NCI-H1048 (cell line): ENCODE data around the gene RNF130.
"Not testable (repeated sequence)": the region's sequence is repeated elsewhere in the genome, so short reads cannot be mapped to it uniquely, and the experiment has no call there.

Source experiments
- DNase-seq: peaks from one replicate; lab custom pipeline; 2025; lab: John Stamatoyannopoulos, UW

Gene RNF130

DNA sequence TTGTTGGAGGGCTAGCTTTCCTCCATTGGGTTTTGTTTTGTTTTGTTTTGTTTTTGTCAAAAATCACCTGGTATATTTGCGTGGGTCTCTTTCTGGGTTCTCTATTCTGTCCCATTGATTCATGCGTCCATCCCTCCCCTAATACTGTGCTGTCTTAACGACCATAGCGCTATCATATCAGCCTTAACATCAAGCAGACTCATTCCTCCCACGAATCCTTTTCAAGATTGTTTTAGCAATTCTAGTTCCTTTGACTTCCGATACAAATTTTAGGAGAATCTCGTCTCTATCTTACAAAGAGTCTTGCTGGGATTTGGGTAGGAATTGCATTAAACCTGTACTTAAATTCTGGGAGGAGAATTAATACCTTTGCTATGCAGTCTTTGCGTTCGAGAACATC is 31.1 kb upstream of the RNF130 start:
- no peak for DNase-seq

DNA sequence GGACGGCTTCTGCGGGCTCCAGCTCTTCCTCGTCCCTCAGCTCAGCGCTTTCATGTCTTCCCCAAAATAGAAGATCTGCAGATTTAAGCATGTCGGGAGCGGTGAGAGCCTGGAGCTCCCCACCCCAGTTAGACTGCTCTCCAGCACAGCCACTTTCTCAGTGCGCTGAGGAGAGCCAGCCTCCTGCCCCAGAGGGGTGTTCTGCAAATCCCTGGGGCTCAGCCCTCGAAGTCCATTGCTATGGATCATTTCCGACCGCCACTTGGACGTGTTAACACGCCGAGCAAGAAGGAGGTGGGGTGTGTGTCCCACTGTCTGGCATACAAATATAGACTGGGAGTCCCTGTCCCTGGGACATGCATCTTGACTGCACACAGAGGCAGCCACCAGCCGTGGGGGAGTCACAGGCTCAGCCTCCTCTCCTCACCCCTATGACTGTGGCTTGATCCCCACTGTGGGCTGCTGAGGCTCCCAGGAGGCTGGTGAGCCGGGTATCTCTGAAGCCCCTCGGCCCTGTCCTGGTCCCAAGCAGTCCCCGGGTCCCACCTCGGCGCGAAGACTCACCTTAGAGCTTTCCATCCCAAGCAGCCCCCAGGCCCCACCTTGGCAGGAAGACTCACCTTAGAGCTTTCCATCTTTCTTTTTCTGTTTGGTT is 30.0 kb upstream of the RNF130 start:
- no peak for DNase-seq

DNA sequence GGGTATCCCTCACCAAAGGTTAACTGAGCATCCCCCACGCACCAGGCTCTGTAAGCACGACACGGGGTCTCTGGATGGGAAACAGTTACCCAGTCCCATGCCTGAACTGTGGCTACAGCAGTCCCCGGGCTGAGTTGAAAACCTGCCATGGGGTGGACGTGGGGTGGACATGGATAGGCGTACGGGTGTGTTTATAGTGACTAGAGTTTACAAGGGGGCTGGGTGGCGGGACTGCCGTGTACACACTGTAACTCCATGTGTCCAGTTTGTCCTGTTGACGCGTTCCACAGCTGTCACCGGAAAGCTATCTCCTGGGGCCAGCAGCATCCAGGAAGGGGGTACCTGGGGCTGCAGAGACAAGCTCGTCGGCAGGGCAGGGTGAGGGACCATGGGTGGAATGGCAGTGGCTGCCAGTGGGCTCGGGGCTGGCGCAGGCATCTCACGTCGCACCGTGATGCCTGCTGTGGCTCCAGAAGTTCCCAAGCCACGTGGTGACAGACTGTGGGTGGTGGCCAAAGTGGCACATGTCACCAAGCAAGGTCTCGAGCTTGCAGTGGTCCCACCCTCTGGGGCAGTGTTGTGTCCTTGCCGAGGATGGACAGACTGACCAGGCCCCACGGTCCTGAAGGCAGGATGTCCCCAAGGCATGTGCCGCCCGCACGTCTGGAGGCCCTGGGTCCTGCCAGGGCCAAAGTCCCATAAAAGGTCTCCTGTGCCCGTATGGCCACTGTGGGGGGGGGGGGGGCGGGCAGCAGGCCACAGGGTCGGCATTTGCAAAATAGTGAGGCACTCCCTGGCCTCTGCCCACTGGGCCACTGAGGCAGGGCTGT is 29.3 kb upstream of the RNF130 start:
- DNase-seq = no peak

DNA sequence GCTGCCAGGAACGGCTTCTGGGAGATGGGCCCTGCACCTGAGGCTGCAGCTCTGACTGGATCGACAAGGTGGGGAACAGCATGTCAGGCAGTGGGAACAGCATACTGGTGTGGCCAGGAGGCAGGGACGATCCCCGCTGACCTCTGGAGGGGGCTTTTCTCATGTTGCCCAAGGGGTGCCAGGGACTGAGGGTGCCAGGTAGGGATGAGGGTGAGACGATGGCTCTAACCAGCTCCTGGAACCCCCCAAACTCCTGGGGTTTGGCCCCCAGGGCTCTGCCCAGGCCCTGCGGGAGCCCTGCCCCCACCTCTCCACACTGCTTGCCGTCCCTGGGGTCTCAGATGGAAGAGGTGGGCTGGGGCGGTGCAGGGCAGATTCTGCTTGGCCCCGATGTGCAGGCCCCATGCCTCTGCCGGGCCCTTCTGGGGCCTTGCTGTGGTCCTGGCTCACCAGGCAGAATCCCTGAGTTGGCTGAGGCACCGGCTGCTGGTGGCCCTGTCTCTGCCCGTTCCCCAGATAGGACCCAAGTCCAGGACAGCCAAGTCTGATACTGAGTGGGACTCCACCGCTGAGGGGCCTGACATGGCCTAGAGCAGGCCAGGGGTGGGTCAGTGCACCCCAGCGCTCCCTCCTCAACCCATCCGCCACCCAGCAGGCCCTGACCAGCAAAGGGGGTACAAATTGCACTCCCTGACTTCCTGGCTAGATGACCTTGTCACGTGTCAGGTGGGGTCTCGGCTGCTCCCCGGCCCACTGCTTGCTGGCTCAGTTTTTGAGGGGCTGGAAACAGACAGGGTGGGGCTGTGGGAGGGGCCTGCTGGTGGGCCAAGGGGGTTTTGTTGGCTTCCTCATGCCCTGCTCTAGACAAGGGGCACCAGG is 28.4 kb upstream of the RNF130 start:
- no peak for DNase-seq

GRCh38 chr5:180098991-180099732 is 27.6 kb upstream of the RNF130 start:
- DNase-seq = no peak

GRCh38 chr5:180098526-180098925 is 27.0 kb upstream of the RNF130 start:
- no peak for DNase-seq

DNA sequence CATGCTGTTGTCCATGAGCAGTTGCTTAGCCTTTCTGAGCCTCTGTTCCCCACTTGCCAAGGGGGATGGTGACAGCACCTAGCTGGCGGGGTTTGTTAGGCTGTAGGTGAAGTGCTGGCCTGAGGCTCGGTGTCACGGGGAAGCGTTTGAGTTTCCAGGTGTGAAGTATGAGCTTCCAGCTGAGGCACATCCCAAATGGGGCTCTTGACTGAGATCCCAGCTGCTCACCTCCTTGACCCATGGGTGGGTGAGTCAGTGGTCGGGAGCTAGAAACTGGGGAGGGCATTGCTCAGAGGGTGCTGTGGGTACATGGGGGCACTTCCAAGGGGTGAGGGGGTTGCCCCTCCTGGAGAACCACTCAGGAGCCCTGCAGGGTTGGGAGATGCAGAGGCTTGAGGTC is 26.4 kb upstream of the RNF130 start:
- no peak for DNase-seq

DNA sequence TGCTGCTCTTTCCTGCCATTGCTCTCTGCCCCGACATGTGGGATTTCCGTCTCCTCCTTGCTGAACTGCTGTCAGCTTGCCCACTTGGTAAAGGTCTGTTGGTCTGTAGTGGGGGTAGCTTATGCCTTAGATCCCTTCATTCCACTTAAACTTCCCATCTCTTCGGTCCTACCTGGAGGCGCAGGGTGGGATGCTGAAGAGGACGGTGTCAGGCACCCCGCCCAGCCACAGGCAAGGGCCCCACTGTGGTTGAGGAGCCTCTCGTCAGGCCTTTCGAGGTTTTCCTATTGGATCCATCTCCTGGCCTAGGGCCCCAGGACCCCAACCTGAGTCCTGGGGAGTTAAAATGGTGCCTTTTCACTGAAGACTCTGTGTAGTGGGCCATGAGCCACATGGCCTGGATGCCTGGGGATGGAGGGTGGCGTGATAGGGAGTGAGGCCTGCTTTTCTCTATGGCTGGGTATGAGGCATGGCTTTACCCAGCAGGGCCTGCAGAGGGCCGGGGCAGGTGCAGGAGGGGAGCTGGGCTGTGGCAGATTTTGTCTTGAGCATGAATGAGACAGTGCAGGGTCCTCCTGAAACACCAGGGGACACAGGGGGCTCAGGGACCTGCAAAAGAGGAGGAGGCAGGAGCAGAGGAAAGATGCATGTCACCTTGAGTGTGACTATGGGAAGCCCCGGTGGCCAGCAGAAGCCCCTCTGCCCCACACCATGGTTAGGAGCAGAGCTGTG is 25.8 kb upstream of the RNF130 start:
- no peak for DNase-seq

- DNase-seq = no peak
Measured at GRCh38 chr5:180096616-180097015, 25.1 kb upstream of the RNF130 start.

- no peak for DNase-seq
Measured at GRCh38 chr5:180095545-180095944, 24.0 kb upstream of the RNF130 start.

GRCh38 chr5:180093651-180094382 is 22.3 kb upstream of the RNF130 start:
- DNase-seq = no peak

DNA sequence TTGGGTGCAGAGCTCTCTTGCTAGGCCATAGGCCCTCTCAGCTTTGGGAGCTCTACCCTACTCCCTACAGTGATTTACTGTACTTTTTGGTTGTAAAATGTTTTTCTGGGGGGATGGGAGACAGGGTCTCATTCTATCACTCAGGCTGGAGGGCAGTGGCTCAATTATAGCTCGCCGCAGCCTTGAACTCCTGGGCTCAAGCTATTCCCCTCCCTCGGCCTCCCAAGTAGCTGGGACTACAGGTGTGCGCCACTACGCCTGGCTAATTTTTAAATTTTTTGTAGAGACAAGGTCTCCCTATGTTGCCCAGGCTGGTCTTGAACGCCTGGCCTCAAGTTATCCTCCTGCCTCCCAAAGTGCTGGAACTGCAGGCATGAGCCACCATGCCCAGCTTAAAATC is 21.7 kb upstream of the RNF130 start:
- no peak for DNase-seq

DNA sequence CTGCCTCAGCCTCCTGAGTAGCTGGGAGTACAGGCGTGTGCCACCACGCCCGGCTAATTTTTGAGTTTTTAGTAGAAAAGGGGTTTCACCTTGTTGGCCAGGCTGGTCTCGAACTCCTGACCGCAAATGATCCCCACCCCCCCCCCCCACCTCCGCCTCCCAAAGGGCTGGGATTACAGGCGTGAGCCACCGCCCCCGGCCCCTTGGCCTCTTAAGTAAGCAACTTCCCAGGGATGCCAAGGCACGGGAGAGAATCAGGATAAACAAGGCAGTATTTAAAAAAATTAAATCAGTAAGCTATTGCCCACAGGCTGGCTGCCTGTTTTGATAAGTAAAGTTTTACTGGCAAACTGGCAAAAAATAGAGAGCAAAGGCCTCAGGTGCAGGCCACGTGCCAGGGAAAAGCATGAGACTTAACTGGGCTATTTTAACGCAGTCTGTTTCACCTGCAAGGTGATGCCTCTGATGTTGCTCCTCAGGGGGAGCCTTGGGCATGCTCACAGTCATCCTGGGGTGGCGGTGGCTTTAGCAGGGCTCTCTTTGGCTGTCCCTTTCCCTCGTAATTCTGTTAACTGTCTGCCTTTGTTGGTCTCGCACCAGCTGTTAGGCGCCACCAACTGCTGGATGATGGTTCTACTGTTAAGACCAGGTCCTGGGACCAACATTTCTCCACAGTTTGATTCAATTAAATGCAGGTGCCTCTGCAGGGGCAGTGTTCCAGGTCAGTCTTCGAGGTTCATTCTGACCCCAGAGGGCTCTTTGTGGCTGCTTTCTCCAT is 19.4 kb upstream of the RNF130 start:
- DNase-seq = no peak

DNA sequence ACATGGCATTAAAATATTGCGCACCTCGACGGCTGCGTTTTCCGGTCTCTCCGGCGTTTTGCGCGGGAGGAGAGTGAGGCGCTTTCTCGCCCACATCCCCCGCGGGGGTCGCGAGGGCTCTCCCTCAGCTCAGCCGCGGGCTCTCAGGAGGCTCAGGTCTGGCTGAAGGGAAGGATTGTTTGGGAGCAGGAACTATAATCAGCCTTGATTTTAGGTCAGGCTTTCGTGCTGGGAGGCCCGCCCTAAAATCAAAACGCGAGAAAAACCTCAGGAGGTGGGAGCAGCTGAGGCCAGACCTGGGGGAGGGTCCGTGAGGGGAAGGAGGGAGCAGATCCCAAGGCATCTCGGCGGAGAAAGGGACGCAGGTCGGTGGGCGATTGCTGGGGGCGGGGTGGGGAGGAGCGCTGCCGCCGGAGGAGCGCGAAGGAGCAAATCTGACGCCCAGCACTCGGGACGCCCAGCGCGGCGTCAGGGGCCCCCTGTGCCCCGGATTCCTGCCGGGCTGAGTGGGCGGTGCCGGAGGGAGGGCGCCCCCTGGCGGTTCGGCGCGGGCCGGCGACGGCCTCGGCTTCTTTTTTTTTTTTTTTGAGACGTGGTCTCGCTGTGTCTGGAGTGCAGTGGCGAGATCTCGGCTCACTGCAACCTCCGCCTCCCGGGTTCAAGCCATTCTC is 18.7 kb upstream of the RNF130 start:
- DNase-seq = no peak

GRCh38 chr5:180089628-180090027 is 18.1 kb upstream of the RNF130 start:
- DNase-seq = not testable (repeated sequence)

DNA sequence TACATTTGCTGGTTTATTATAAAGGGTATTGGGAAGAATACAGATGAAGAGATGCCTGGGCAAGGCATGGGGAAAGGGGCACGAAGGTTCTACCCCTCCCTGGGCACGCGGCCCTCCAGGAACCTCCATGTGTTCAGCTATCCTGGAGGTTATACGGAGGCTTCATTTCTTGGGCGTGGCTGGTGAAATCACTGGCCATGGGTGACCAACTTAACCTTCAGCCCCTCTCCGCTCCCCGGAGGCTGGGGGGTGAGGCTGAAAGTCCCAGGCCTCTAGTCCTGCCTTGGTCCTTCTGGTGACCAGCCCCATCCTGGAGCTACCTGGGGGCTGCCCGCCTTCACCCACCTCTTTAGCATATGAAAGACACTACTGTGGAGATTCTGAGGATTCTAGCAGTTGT is 17.0 kb upstream of the RNF130 start:
- no peak for DNase-seq

DNA sequence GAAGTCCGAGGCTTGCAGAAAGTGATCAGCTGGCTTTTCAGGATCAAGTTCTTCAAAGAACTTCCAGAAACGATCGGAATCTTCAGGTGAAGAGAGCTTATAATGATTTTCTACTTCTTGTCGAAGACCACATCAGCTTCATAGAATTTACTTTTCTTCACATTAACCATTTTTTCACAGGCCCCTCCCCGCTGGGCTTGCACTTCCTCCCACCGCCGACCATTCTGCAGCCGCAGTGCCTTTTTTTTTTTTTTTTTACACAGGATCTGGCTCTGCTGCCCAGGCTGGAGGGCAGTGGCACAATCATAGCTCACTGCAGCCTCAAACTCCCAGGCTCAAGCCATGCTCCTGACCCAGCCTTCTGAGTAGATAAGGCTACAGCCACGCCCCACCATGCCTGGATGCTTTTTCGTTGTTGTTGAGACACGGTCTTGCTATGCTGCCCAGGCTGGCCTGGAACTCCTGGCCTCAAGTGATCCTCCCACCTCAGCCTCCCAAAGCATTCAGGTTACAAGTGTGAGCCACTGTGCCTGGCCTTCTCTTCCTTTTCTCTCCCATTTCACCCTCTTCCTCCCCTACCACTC is 15.3 kb upstream of the RNF130 start:
- no peak for DNase-seq

DNA sequence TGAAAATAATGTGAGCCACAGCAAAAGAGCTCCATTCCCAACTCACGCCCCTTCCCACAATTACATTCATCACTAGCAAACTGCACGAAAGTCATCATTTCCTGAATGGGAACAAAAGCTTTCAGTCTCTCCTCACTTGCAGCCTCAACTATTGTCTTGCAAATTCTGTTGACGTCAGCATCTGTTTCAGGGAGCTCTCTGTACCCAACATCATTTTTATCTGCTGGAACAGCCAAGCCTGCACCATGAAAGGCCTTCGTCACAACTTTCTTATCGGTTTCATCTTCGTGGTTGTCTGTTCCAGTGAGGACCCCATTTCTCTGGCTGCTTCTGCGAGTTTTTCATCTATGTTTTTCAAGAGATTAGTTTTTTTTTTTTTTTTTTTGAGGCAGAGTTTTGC is 14.3 kb upstream of the RNF130 start:
- no peak for DNase-seq
